Globus pallidus (tissue), 1 donor: Measurements from ENCODE around the gene STAMBPL1.

Experiments used
- DNase-seq: peaks from one replicate; pipeline ENCODE4 v3.0.0-alpha.2; 2015; ENCODE audit warnings: low spot score

The STAMBPL1 gene

DNA sequence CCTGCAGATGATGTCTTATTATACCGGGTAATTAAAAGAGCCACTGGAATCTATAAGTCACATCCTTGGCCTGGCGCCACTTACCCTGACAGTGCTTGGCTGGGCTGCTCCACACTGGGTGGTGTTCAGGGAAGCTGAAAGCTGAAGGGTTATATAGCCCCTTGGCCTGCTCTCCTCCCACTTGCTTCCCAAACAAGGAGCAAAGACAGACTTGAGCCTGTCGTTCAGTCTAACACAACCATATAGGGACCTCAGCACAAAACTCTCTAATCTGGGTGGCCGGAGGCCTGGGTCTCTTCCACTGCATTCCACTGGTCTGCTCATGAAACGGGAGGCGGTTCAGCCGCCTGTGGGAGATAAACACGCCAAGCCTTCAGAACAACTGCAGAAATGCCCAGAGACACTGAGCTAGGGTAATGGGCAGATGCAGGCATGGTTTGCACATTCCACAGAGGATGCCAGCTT lies 72.6 kb downstream of the STAMBPL1 start, which contains the start of gene ACTA2:
ACTA2 (minus strand) TSS at position 127 of the 465 bp plus-strand sequence. CDS start 3,843 bp downstream, outside the sequence.
- DNase-seq: no peak

DNA sequence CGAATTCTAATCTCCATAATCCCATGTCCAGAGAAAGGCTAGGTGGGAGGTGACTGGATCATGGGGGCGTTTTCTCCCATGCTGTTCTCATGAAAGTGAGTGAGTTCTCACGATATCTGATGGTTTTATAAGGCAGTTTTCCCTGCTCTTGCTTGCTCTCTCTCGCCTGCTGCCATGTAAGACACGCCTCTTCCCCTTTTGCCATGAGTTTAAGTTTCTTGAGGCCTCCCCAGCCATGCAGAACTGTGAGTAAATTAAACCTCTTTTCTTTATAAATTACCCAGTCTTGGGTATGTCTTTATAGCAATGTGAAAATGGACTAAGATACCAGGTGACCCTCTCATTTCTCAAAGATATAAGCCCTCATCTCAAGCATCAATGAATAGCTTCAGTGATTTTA lies 73.6 kb downstream of the STAMBPL1 start:
- DNase-seq: no peak

DNA sequence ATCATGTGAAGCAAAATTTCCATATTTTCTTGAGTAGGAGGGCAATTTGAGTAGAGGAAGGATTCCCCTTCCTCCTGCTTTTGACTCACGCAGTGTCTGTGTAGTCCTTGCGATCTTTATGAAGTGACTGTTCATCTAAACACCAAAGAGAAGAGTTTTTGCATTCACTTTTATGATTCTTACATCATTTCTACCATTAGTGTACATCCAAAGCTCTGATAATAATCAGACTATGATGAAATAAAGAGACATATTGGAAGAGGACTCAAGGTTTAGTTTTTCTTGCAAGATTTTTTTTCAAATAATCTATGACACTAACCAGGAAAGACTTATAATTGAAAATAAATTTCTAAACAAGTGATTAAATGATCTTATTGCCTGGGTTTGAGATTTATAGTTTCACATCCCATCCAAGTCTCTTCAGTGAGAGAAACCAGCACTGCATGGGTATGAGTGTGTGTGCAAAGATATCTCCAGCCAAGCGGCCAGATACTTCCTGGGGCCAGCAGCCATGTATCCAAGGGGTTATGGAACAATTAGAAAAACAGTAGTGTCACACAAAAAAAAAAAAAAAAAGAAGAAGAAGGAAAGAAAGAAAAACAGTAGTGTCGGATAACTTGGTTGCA lies 74.5 kb downstream of the STAMBPL1 start:
- no peak for DNase-seq

DNA sequence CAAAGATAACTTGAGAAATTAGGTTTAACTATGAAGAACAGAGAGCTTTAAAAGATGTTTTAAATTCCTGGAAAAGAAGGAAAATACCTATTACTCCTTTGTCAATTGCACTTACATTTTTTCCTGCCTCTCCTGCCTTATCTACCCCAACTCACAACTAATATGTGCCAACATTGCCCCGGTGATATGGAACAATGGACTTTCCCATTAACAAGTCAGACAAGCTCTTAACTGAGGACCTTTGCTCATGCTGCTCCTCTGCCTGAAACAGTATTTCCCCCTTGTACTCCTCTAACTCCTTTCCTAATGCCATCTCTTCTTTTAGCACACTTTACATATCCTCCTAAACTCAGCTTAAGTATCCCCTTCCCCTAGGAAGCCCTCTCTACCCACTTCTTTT lies 77.3 kb downstream of the STAMBPL1 start:
- no peak for DNase-seq

DNA sequence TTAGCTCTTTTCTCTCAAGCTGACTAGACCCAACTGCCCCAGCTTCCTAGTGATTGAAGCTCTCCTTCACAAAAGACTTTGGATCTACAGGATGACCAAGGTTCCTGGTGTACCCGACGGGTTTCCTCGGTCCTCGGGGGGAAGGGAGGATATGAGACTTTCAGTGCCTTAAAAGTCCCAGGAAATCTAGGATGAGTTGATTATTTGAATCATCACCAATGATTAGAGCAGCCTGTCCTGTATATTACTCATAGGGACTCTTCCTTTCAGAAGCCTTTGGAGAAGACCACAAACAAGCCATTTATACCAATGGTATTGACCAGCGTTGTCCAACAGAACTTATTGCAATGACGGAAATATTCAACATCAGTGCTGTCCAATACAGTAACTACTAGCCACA lies 78.7 kb downstream of the STAMBPL1 start:
- DNase-seq: no peak

DNA sequence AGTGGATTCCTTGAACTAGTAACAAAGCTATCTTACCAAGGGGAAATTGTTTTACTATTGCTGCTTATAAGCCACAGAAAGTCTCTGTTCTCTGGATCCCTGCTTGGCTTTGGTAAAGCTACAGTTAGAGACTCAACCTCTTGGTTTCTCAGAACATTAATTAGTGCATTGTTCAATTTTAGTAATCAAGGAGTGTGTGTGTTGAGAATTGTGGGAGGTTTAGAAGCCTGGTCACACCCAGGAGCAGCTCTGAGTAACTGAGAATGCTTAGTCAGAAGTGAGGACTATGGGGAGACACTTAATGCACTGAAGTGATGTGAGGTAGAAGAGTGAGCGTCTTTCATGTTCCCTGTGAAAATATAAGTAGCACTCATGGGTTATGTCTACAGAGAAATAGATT lies 80.8 kb downstream of the STAMBPL1 start:
- DNase-seq: no peak

- DNase-seq: no peak
These were observed 81.2 kb downstream of the STAMBPL1 start for GRCh38 chr10:88961266-88961665.

DNA sequence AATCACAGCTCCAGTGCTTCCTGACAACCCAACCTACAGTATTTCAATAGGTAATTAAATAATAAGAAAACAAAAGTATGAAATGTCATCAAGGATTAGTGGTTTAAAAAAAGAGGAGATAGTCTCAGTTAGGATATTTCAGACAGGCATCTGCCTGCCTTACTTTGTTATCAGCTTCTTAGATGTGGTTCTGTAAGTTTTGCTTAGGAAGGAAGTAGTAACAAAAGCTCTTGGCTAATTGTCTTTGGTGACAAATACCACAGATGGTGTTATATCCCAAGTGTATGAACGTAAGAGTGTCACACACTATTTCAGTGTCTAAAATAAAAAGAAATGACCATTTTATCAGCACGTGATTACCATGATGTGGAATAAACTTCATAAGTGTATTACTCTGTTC lies 82.3 kb downstream of the STAMBPL1 start:
- DNase-seq: no peak

GRCh38 chr10:88963318-88963717 lies 83.3 kb downstream of the STAMBPL1 start:
- no peak for DNase-seq

- DNase-seq: no peak
These were observed 84.3 kb downstream of the STAMBPL1 start for GRCh38 chr10:88964360-88964759.

DNA sequence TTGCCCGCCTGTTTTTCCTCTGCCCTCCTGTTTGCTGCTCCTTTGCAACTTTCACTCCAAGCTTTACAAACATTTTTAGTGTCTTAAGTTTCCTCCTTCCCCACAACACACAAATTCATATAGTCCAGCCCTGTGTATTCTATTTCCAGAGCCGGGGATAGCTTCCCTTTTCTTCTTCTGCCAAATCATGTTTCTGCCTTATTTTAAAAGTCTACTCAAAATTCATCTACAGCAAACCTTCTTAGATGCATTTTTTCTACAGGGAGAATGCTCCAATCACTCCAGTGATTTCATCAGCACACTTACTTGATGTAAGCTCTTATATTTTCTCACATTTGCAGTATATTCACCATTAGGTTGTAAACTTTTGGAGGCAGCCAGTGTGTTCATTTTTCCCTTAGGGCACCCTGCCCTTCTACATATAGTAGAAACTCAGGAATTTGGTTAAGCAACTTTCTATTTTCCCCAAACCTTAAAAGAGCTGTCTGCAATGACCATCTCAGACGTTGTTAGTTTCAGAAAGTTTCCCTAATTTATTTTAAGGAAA lies 84.9 kb downstream of the STAMBPL1 start:
- no peak for DNase-seq

GRCh38 chr10:88966797-88967196 lies 86.8 kb downstream of the STAMBPL1 start:
- DNase-seq: no peak

DNA sequence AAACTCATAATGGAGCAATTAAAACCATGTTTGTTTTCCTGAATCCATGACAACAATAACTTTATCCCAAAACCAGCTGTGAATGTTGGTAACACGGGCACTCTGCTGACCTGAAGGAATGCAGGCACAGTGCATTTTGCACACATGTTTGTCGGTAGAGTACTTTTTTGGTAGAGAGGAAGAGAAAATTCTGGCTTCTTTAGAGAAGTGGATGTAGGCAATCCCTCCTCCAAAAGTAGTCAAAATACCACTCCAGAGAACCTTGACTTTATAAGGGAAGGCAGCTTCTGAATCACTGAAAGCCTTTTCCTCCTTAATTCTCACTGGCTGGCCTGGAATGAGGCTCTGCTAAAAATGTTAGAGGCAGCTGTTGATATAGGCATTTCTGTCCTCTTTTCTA lies 88.3 kb downstream of the STAMBPL1 start:
- no peak for DNase-seq

- no peak for DNase-seq
These were observed 91.4 kb downstream of the STAMBPL1 start for GRCh38 chr10:88971221-88972061.
